Measurements from ENCODE around the gene FFAR4. TPM values are rescaled to one million over a fixed set of nuclear protein-coding genes. Genes with fewer than 3 reads are reported as not detected.
A peak's percentile ranks its signal among the peaks of the same experiment; 100 is the strongest.

FFAR4 gene
- total RNA-seq, 4 donors from 2014 or later: not detected

DNA sequence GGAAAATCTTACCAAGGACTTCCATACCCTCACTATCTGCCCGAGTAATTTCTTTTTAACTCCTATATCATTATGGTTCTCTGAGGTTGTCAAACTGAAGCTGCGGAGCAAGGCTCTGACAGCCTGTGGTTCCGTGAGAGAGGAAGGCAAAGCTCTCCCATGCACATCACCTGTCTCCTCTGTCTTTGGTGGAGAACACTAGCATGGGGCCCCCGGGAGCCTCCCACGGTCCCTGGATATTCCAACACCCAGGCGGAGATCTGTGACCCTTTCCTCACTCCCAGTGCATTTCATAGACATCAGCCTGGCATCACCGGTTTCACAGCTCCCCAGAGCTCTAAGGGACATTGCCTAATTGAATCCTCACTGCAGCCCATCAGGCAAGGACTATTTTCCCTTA, 24.2 kb downstream of the FFAR4 start:
- WGBS, 2 donors (ENCODE audit: low coverage in 1 of 2): 69 to 95% methylated on average over 5 of the region's 7 CpGs
- TF ChIP-seq, protein P1, sequence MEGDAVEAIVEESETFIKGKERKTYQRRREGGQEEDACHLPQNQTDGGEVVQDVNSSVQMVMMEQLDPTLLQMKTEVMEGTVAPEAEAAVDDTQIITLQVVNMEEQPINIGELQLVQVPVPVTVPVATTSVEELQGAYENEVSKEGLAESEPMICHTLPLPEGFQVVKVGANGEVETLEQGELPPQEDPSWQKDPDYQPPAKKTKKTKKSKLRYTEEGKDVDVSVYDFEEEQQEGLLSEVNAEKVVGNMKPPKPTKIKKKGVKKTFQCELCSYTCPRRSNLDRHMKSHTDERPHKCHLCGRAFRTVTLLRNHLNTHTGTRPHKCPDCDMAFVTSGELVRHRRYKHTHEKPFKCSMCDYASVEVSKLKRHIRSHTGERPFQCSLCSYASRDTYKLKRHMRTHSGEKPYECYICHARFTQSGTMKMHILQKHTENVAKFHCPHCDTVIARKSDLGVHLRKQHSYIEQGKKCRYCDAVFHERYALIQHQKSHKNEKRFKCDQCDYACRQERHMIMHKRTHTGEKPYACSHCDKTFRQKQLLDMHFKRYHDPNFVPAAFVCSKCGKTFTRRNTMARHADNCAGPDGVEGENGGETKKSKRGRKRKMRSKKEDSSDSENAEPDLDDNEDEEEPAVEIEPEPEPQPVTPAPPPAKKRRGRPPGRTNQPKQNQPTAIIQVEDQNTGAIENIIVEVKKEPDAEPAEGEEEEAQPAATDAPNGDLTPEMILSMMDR (IDR thresholded peaks at IDR 0.05): no peak
- TF ChIP-seq EP300 (IDR thresholded peaks at IDR 0.05) (no peak), POLR2AphosphoS5 (IDR thresholded peaks at IDR 0.05) (no peak), POLR2A (IDR thresholded peaks at IDR 0.05) (no peak)
- no peak overlapping the region for H3K27ac ChIP-seq
- no peak overlapping the region for H3K4me3 ChIP-seq
- H3K9me3 ChIP-seq: no peaks in the 10 kb centered on the region
- H3K4me1 ChIP-seq: no peaks in the 10 kb centered on the region
- no peak for ATAC-seq
- H3K27me3 ChIP-seq: no peaks in the 10 kb centered on the region
- H3K36me3 ChIP-seq: no peaks in the 10 kb centered on the region

GRCh38 chr10:93591065-93591808, 24.8 kb downstream of the FFAR4 start:
- TF ChIP-seq POLR2AphosphoS5 (IDR thresholded peaks at IDR 0.05) (no peak), POLR2A (IDR thresholded peaks at IDR 0.05) (no peak), EP300 (IDR thresholded peaks at IDR 0.05) (no peak)
- TF ChIP-seq, protein P1 (IDR thresholded peaks at IDR 0.05): no peak
- ATAC-seq: peak; percentile 42

DNA sequence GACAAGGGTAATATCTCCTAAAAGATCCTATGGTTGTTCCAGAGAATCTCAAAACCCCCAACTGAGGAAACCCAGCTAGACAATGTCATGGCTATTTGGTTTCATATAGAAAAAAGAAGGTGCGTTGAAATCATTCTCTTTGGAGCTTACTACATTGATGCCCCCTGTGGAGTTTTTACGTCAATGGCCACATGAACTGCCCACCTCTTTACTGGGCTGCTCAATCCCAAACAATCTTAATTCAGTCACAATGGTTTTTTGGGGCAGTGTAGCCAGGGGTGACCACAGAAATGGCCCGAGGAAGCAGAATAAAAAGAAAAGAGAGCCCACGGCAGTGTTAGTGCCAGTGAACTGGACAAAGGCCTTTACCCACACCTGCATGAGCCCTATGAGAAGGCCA, 26.8 kb downstream of the FFAR4 start:
- Histone ChIP-seq H3K27ac (no peak overlapping the region), H3K27me3 (no peaks in the 10 kb centered on the region), H3K4me1 (no peaks in the 10 kb centered on the region), H3K36me3 (no peaks in the 10 kb centered on the region), H3K9me3 (no peaks in the 10 kb centered on the region), H3K4me3 (no peak overlapping the region)
- TF ChIP-seq, protein P1 (IDR thresholded peaks at IDR 0.05): no peak
- TF ChIP-seq POLR2AphosphoS5 (IDR thresholded peaks at IDR 0.05) (no peak), EP300 (IDR thresholded peaks at IDR 0.05) (no peak), POLR2A (IDR thresholded peaks at IDR 0.05) (no peak)
- no peak for ATAC-seq
- 93% methylated on average over 4 of the region's 4 CpGs; no CpG with 5 or more reads in 1 of the 2 donors for WGBS, 2 donors (ENCODE audit: low coverage in 1 of 2)

More at GRCh38 chr10:93591065-93591808, 24.8 kb downstream of the FFAR4 start:
- Histone ChIP-seq H3K4me1 (no peaks in the 10 kb centered on the region), H3K36me3 (no peaks in the 10 kb centered on the region), H3K9me3 (no peaks in the 10 kb centered on the region), H3K27me3 (no peaks in the 10 kb centered on the region), H3K27ac (no peak overlapping the region), H3K4me3 (no peak overlapping the region)
- 46 to 61% methylated on average over 5 to 6 of the region's 8 CpGs for WGBS, 2 donors (ENCODE audit: low coverage in 1 of 2)

DNA sequence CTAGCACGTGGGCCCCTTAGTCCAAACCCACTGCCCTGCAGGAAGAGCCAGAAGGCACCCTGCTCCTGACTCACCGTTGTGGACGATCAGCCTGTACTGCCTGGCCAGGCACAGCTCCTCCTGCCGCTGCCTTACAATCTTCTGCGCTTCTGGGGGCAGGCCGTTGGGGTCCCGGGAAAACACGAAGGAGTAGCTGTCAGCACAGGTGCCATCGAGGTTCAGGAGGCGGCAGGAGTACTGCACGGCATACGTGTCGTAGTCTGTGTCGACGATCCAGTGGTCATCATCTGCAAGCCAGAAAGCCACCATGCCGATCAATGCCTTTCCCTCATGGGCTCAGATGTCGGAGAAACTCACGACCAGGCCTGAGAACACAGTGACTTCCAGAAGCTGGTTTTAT, 27.3 kb downstream of the FFAR4 start:
- ATAC-seq: no peak
- WGBS, 2 donors (ENCODE audit: low coverage in 1 of 2): 70 to 91% methylated on average over 3 to 7 of the region's 18 CpGs

More for the DNA sequence above, 27.3 kb downstream of the FFAR4 start:
- Histone ChIP-seq H3K9me3 (no peaks in the 10 kb centered on the region), H3K4me1 (no peaks in the 10 kb centered on the region), H3K27ac (no peak overlapping the region), H3K27me3 (no peaks in the 10 kb centered on the region), H3K36me3 (no peaks in the 10 kb centered on the region), H3K4me3 (no peak overlapping the region)
- TF ChIP-seq POLR2A (IDR thresholded peaks at IDR 0.05) (no peak), POLR2AphosphoS5 (IDR thresholded peaks at IDR 0.05) (no peak), EP300 (IDR thresholded peaks at IDR 0.05) (no peak)
- TF ChIP-seq, protein P1 (IDR thresholded peaks at IDR 0.05): no peak
